ENCODE measurements around the gene ZSCAN23. TPM values are rescaled to one million over a fixed set of nuclear protein-coding genes. Genes with fewer than 3 reads are reported as not detected.

ZSCAN23 gene
- 1 to 10 TPM in 6 of 9 donors, under 1 TPM in 3; 0.48 to 2.1 (median 1.6) TPM for total RNA-seq
- polyA plus RNA-seq: under 1 TPM; 0.42 to 0.93 TPM
- long read RNA-seq, donor 1: 0 reads
- long read RNA-seq, donor 2, partial matches to known transcripts: 0 of 3 reads
- long read RNA-seq, donor 2, other reads (novel, unspliced or antisense): 3 of 3 reads
- long read RNA-seq, donor 3: 0 reads

- peaks cover 0 to 32% (median 25%) of the 10 kb centered on the region in 9 donors for H3K27me3 ChIP-seq
- TF ChIP-seq CTCF (IDR thresholded peaks at IDR 0.05) (no peak), POLR2A (IDR thresholded peaks at IDR 0.05) (peak in 1 of 2 donors; percentile 25)
- H3K4me3 ChIP-seq: peak within 1 kb of the TSS; percentile 38 to 90 (median 74)
- intact Hi-C loops (cut with DNase I): no loop called here
- ATAC-seq (peak; percentile 78 to 99 (median 97)), DNase-seq (peak; percentile 62 to 84 (median 80))
- peak within 1 kb of the TSS in 8 of 12 donors; percentile 35 to 78 (median 58) for H3K27ac ChIP-seq
- no peaks in the 10 kb centered on the region for H3K9me3 ChIP-seq
- 0 to 1% (median 1%) methylated on average over 31 to 32 of the region's 32 CpGs for WGBS, 4 donors
- H3K36me3 ChIP-seq: peaks cover 0 to 7% (median 0%) of the 10 kb centered on the region in 9 donors
- peaks cover 0 to 13% (median 4%) of the 10 kb centered on the region in 12 donors for H3K4me1 ChIP-seq
Measured at GRCh38 chr6:28443112-28443773, at the start of gene ZSCAN23. TSS of gene ZSCAN23 (minus strand) at chr6:28443491. CDS start at chr6:28436266, 7,225 bp downstream.

- intact Hi-C loops (cut with DNase I): no loop called here
- no peaks in the 10 kb centered on the region for H3K36me3 ChIP-seq
- peaks cover 5 to 87% (median 36%) of the 10 kb centered on the region in 9 donors for H3K27me3 ChIP-seq
- no peak for TF ChIP-seq POLR2A (IDR thresholded peaks at IDR 0.05)
- TF ChIP-seq CTCF (IDR thresholded peaks at IDR 0.05): no peak
- no peak for ATAC-seq
- peaks cover 0 to 9% (median 0%) of the 10 kb centered on the region in 12 donors for H3K4me1 ChIP-seq
- DNase-seq: no peak
- WGBS, 4 donors: 35 to 52% (median 42%) methylated on average over 3 of the region's 3 CpGs
- no peak overlapping the region for H3K4me3 ChIP-seq
- H3K9me3 ChIP-seq: no peaks in the 10 kb centered on the region
- H3K27ac ChIP-seq: no peak overlapping the region
Measured at GRCh38 chr6:28491984-28492317, 48.7 kb upstream of the ZSCAN23 start.

GRCh38 chr6:28490205-28490890 is 47.1 kb upstream of the ZSCAN23 start:
- TF ChIP-seq POLR2A (IDR thresholded peaks at IDR 0.05): no peak
- TF ChIP-seq CTCF (IDR thresholded peaks at IDR 0.05): no peak
- 12 to 21% (median 12%) methylated on average over 19 to 23 of the region's 23 CpGs for WGBS, 4 donors
- ATAC-seq: peak in 1 of 4 donors; percentile 51
- Histone ChIP-seq H3K4me3 (peak overlapping the region in 10 of 12 donors; percentile 14 to 44 (median 38)), H3K36me3 (no peaks in the 10 kb centered on the region), H3K27ac (peak overlapping the region in 2 of 12 donors; percentile 5 to 65), H3K9me3 (peaks cover 0 to 3% (median 0%) of the 10 kb centered on the region in 12 donors), H3K4me1 (peaks cover 0 to 9% (median 0%) of the 10 kb centered on the region in 12 donors), H3K27me3 (peaks cover 5 to 86% (median 29%) of the 10 kb centered on the region in 9 donors)
- DNase-seq: no peak
- intact Hi-C loops (cut with DNase I): no loop called here

Data from heart left ventricle (tissue), 16 donors.